Glutamatergic neuron (in vitro differentiated cells): ENCODE data around the gene TCEA3. TPM values are rescaled to one million over a fixed set of nuclear protein-coding genes. Genes with fewer than 3 reads are reported as not detected.

Source experiments
- DNase-seq: peaks from one replicate; pipeline ENCODE4 v3.0.0; 2022
- H3K27ac Mint-ChIP-seq: one replicate; pipeline ENCODE4 v1.8.0; 2020; ENCODE audit warnings: mild to moderate bottlenecking, mixed read lengths, inconsistent platforms; ENCODE audit not compliant: unreplicated experiment
- H3K27me3 Mint-ChIP-seq: one replicate; pipeline ENCODE4 v1.8.0; 2020; ENCODE audit warnings: mild to moderate bottlenecking, moderate library complexity, mixed read lengths, inconsistent platforms; ENCODE audit not compliant: unreplicated experiment
- H3K36me3 Mint-ChIP-seq: one replicate; pipeline ENCODE4 v1.8.0; 2020; ENCODE audit warnings: mild to moderate bottlenecking, mixed read lengths, inconsistent platforms; ENCODE audit not compliant: unreplicated experiment
- H3K4me1 Mint-ChIP-seq: one replicate; pipeline ENCODE4 v1.8.0; 2020; ENCODE audit warnings: mild to moderate bottlenecking, low read depth, mixed read lengths, inconsistent platforms; ENCODE audit not compliant: unreplicated experiment
- H3K4me3 Mint-ChIP-seq: one replicate; pipeline ENCODE4 v1.8.0; 2020; ENCODE audit warnings: mild to moderate bottlenecking, mixed read lengths, inconsistent platforms; ENCODE audit not compliant: unreplicated experiment
- H3K9me3 Mint-ChIP-seq: one replicate; pipeline ENCODE4 v1.8.0; 2020; ENCODE audit warnings: mild to moderate bottlenecking, moderate library complexity, mixed read lengths, inconsistent platforms; ENCODE audit not compliant: unreplicated experiment
- CTCF ChIP-seq: fragments of 200-600 bp; sonication (generic); IDR thresholded peaks from one replicate; pipeline ENCODE4 v1.5.0; 2021; ENCODE audit not compliant: partially characterized antibody, unreplicated experiment
- total RNA-seq: library from RNA; stranded (reverse); fragmentation: NEBNext Ultra II Directional; extraction: Animal tissue kit (Norgen Biotek cat#: 25700); gene quantifications from one replicate; pipeline ENCODE4 v1.2.1, GENCODE V29; 2021; ENCODE audit not compliant: unreplicated experiment

TCEA3 gene
- total RNA-seq, 1 donor from 2014 or later = 0.83 TPM

- DNase-seq = no peak
- Mint-ChIP-seq H3K27ac (no peak overlapping the region), H3K4me1 (peaks cover 7% of the 10 kb centered on the region), H3K36me3 (peaks cover 9% of the 10 kb centered on the region), H3K27me3 (peaks cover 16% of the 10 kb centered on the region), H3K9me3 (peaks cover 3% of the 10 kb centered on the region), H3K4me3 (no peak overlapping the region)
- no peak for TF ChIP-seq CTCF
These were observed 2.3 kb upstream of the TCEA3 start for GRCh38 chr1:23426828-23427227.

- H3K27me3 Mint-ChIP-seq = peaks cover 16% of the 10 kb centered on the region
- peaks cover 9% of the 10 kb centered on the region for H3K36me3 Mint-ChIP-seq
- DNase-seq = no peak
- H3K4me1 Mint-ChIP-seq = peaks cover 7% of the 10 kb centered on the region
- H3K9me3 Mint-ChIP-seq = peaks cover 3% of the 10 kb centered on the region
- no peak overlapping the region for H3K27ac Mint-ChIP-seq
- no peak for TF ChIP-seq CTCF
- peak overlapping the region; percentile 65 for H3K4me3 Mint-ChIP-seq
These were observed 596 bp upstream of the TCEA3 start for GRCh38 chr1:23425193-23425494.

- DNase-seq = peak; percentile 44
- peaks cover 15% of the 10 kb centered on the region for H3K27me3 Mint-ChIP-seq
- H3K4me3 Mint-ChIP-seq = peak overlapping the region; percentile 64
- peaks cover 9% of the 10 kb centered on the region for H3K36me3 Mint-ChIP-seq
- no peak overlapping the region for H3K27ac Mint-ChIP-seq
- peaks cover 7% of the 10 kb centered on the region for H3K9me3 Mint-ChIP-seq
- H3K4me1 Mint-ChIP-seq = peaks cover 7% of the 10 kb centered on the region
- no peak for TF ChIP-seq CTCF
These were observed 894 bp downstream of the TCEA3 start for GRCh38 chr1:23423415-23424292.

GRCh38 chr1:23422941-23423340, 1.6 kb downstream of the TCEA3 start:
- H3K27me3 Mint-ChIP-seq = peaks cover 15% of the 10 kb centered on the region
- H3K27ac Mint-ChIP-seq = no peak overlapping the region
- no peak for TF ChIP-seq CTCF
- peaks cover 7% of the 10 kb centered on the region for H3K9me3 Mint-ChIP-seq
- H3K4me3 Mint-ChIP-seq = no peak overlapping the region
- peaks cover 9% of the 10 kb centered on the region for H3K36me3 Mint-ChIP-seq
- peaks cover 7% of the 10 kb centered on the region for H3K4me1 Mint-ChIP-seq
- DNase-seq = no peak

- peaks cover 9% of the 10 kb centered on the region for H3K36me3 Mint-ChIP-seq
- peaks cover 9% of the 10 kb centered on the region for H3K4me1 Mint-ChIP-seq
- H3K9me3 Mint-ChIP-seq = peaks cover 7% of the 10 kb centered on the region
- DNase-seq = no peak
- no peak overlapping the region for H3K27ac Mint-ChIP-seq
- peaks cover 15% of the 10 kb centered on the region for H3K27me3 Mint-ChIP-seq
- TF ChIP-seq CTCF = no peak
- H3K4me3 Mint-ChIP-seq = no peak overlapping the region
These were observed 2.2 kb downstream of the TCEA3 start for GRCh38 chr1:23422241-23422877.
